ENCODE measurements around the gene NACC1.
A peak's percentile ranks its signal among the peaks of the same experiment; 100 is the strongest.
"Not testable (repeated sequence)": the region's sequence is repeated elsewhere in the genome, so short reads cannot be mapped to it uniquely, and the experiment has no call there.

Gene NACC1

GRCh38 chr19:13173139-13173737, 55.2 kb downstream of the NACC1 start:
- no peak overlapping the region for H3K4me3 ChIP-seq (ENCODE audit: low read depth, low read length)
- TF ChIP-seq CTCF (conservative IDR thresholded peaks at IDR 0.05; ENCODE audit: low read depth, low read length): no peak
- DNase-seq (ENCODE audit: low read depth): no peak

- DNase-seq (ENCODE audit: low read depth): no peak
- no peak for TF ChIP-seq CTCF (conservative IDR thresholded peaks at IDR 0.05; ENCODE audit: low read depth, low read length)
- H3K4me3 ChIP-seq (ENCODE audit: low read depth, low read length): no peak overlapping the region
Observed at GRCh38 chr19:13176345-13176744, 58.3 kb downstream of the NACC1 start.

GRCh38 chr19:13177584-13177983, 59.5 kb downstream of the NACC1 start:
- not testable (repeated sequence) for DNase-seq (ENCODE audit: low read depth); H3K4me3 ChIP-seq (ENCODE audit: low read depth, low read length)

- DNase-seq (ENCODE audit: low read depth); H3K4me3 ChIP-seq (ENCODE audit: low read depth, low read length): not testable (repeated sequence)
Observed at GRCh38 chr19:13178291-13178690, 60.2 kb downstream of the NACC1 start.

- no peak overlapping the region for H3K4me3 ChIP-seq (ENCODE audit: low read depth, low read length)
- peak; percentile 46 for DNase-seq (ENCODE audit: low read depth)
Observed at GRCh38 chr19:13181747-13182388, 63.8 kb downstream of the NACC1 start.

GRCh38 chr19:13184926-13185325, 66.9 kb downstream of the NACC1 start:
- H3K4me3 ChIP-seq (ENCODE audit: low read depth, low read length); DNase-seq (ENCODE audit: low read depth): not testable (repeated sequence)

More at GRCh38 chr19:13181747-13182388, 63.8 kb downstream of the NACC1 start:
- no peak for TF ChIP-seq CTCF (conservative IDR thresholded peaks at IDR 0.05; ENCODE audit: low read depth, low read length)

GRCh38 chr19:13185763-13186657, 67.9 kb downstream of the NACC1 start:
- H3K4me3 ChIP-seq (ENCODE audit: low read depth, low read length); DNase-seq (ENCODE audit: low read depth): not testable (repeated sequence)

- not testable (repeated sequence) for DNase-seq (ENCODE audit: low read depth); H3K4me3 ChIP-seq (ENCODE audit: low read depth, low read length)
Observed at GRCh38 chr19:13186688-13187087, 68.6 kb downstream of the NACC1 start.

- no peak for TF ChIP-seq CTCF (conservative IDR thresholded peaks at IDR 0.05; ENCODE audit: low read depth, low read length)
- no peak overlapping the region for H3K4me3 ChIP-seq (ENCODE audit: low read depth, low read length)
- DNase-seq (ENCODE audit: low read depth): no peak
Observed at GRCh38 chr19:13187419-13187818, 69.4 kb downstream of the NACC1 start.
